Fibroblast of pulmonary artery (primary cell): ENCODE measurements around the gene RNF187.

Source experiments
- DNase-seq: peaks from one replicate; pipeline ENCODE4 v3.0.0-alpha.2; 2010; ENCODE audit warnings: low read depth
- H3K4me3 ChIP-seq: replicated peaks from 2 replicates; pipeline ENCODE4 v1.5.1; 2011; ENCODE audit warnings: low read depth, mild to moderate bottlenecking, control low read depth, low read length, moderate library complexity
- CTCF ChIP-seq: IDR thresholded peaks from 2 replicates; pipeline ENCODE4 v1.5.1; 2011; ENCODE audit warnings: mild to moderate bottlenecking, control low read depth, low read length, inconsistent platforms; ENCODE audit errors: missing control alignments

The RNF187 gene

GRCh38 chr1:228538831-228539230 is 51.6 kb downstream of the RNF187 start:
- no peak overlapping the region for H3K4me3 ChIP-seq
- DNase-seq = no peak
- no peak for TF ChIP-seq CTCF

- no peak for TF ChIP-seq CTCF
- H3K4me3 ChIP-seq = no peak overlapping the region
- no peak for DNase-seq
Observed at GRCh38 chr1:228540161-228540917, 53.2 kb downstream of the RNF187 start.

GRCh38 chr1:228541725-228542124 is 54.5 kb downstream of the RNF187 start:
- TF ChIP-seq CTCF = no peak
- no peak for DNase-seq

GRCh38 chr1:228542376-228542775 is 55.2 kb downstream of the RNF187 start:
- no peak overlapping the region for H3K4me3 ChIP-seq
- TF ChIP-seq CTCF = no peak
- DNase-seq = no peak

More at GRCh38 chr1:228541725-228542124, 54.5 kb downstream of the RNF187 start:
- H3K4me3 ChIP-seq = no peak overlapping the region

GRCh38 chr1:228542981-228543380 is 55.8 kb downstream of the RNF187 start:
- no peak for DNase-seq
- no peak for TF ChIP-seq CTCF

GRCh38 chr1:228543396-228543795 is 56.2 kb downstream of the RNF187 start:
- TF ChIP-seq CTCF = no peak
- no peak overlapping the region for H3K4me3 ChIP-seq
- no peak for DNase-seq

More at GRCh38 chr1:228542981-228543380, 55.8 kb downstream of the RNF187 start:
- H3K4me3 ChIP-seq = no peak overlapping the region
